ENCODE data around the gene STMN3.
"Not testable (repeated sequence)": the region's sequence is repeated elsewhere in the genome, so short reads cannot be mapped to it uniquely, and the experiment has no call there.

The STMN3 gene

GRCh38 chr20:63653974-63654668, 897 bp upstream of the STMN3 start:
- no peak for DNase-seq

GRCh38 chr20:63652192-63652980, 838 bp downstream of the STMN3 start:
- DNase-seq = peak; percentile 15

GRCh38 chr20:63651942-63652191, 1.4 kb downstream of the STMN3 start:
- DNase-seq = no peak

- DNase-seq = not testable (repeated sequence)
Observed at GRCh38 chr20:63650486-63650885, 2.7 kb downstream of the STMN3 start.

- DNase-seq = no peak
Observed at GRCh38 chr20:63648895-63649589, 4.2 kb downstream of the STMN3 start.

- no peak for DNase-seq
Observed at GRCh38 chr20:63648190-63648589, 5.0 kb downstream of the STMN3 start.

GRCh38 chr20:63645218-63645617, 8.0 kb downstream of the STMN3 start:
- no peak for DNase-seq

- DNase-seq = no peak
Observed at GRCh38 chr20:63643946-63644345, 9.3 kb downstream of the STMN3 start.

GRCh38 chr20:63643499-63643898, 9.7 kb downstream of the STMN3 start:
- DNase-seq = no peak

GRCh38 chr20:63642527-63643247, 10.5 kb downstream of the STMN3 start:
- DNase-seq = no peak

GRCh38 chr20:63641792-63642523, 11.3 kb downstream of the STMN3 start:
- peak; percentile 89 for DNase-seq

- no peak for DNase-seq
Observed at GRCh38 chr20:63641146-63641791, 12.0 kb downstream of the STMN3 start.

GRCh38 chr20:63640686-63641085, 12.5 kb downstream of the STMN3 start:
- DNase-seq = not testable (repeated sequence)

GRCh38 chr20:63640086-63640485, 13.1 kb downstream of the STMN3 start:
- DNase-seq = no peak

- DNase-seq = no peak
Observed at GRCh38 chr20:63639093-63639975, 13.9 kb downstream of the STMN3 start.

- no peak for DNase-seq
Observed at GRCh38 chr20:63636752-63637628, 16.2 kb downstream of the STMN3 start.

- DNase-seq = no peak
Observed at GRCh38 chr20:63635431-63636141, 17.6 kb downstream of the STMN3 start.

- DNase-seq = no peak
Observed at GRCh38 chr20:63633732-63634131, 19.5 kb downstream of the STMN3 start.

GRCh38 chr20:63631426-63631825, 21.8 kb downstream of the STMN3 start:
- not testable (repeated sequence) for DNase-seq

All from NCI-H1048 (cell line).